MM.1S (cell line): Measurements from ENCODE around the gene TYK2.

Experiments
- DNase-seq: peaks from one replicate; pipeline ENCODE4 v3.0.0-alpha.2; 2015
- H2AFZ ChIP-seq: fragments of 300-600 bp; sonication (generic); 2 replicates; pipeline ENCODE4 v1.6.0; 2016; ENCODE audit warnings: antibody characterized with exemption, low read length
- H3F3A ChIP-seq: fragments of 300-600 bp; sonication (generic); 2 replicates; pipeline ENCODE4 v1.6.1; 2016; ENCODE audit warnings: mild to moderate bottlenecking, antibody characterized with exemption, low read length, moderate library complexity, mixed read lengths; ENCODE audit not compliant: insufficient read depth
- H3K27ac ChIP-seq: fragments of 300-600 bp; sonication (generic); 2 replicates; pipeline ENCODE4 v1.5.1; 2016; ENCODE audit warnings: mild to moderate bottlenecking, low read length
- H3K27me3 ChIP-seq: fragments of 300-600 bp; sonication (generic); replicated peaks from 2 replicates; pipeline ENCODE4 v1.6.0; 2016; ENCODE audit warnings: low read length; ENCODE audit not compliant: insufficient read depth
- H3K36me3 ChIP-seq: fragments of 300-600 bp; sonication (generic); replicated peaks from 2 replicates; pipeline ENCODE4 v1.6.1; 2016; ENCODE audit warnings: mild to moderate bottlenecking, low read length, mixed read lengths; ENCODE audit not compliant: insufficient read depth
- H3K4me1 ChIP-seq: fragments of 300-600 bp; sonication (generic); 2 replicates; pipeline ENCODE4 v1.6.1; 2016; ENCODE audit warnings: low read length, mixed read lengths
- H3K4me2 ChIP-seq: fragments of 300-600 bp; sonication (generic); 2 replicates; pipeline ENCODE4 v1.6.0; 2016; ENCODE audit warnings: low read depth, low read length
- H3K4me3 ChIP-seq: fragments of 300-600 bp; sonication (generic); 2 replicates; pipeline ENCODE4 v1.5.1; 2016; ENCODE audit warnings: low read length, mixed read lengths
- H3K79me2 ChIP-seq: fragments of 300-600 bp; sonication (generic); 2 replicates; pipeline ENCODE4 v1.6.1; 2016; ENCODE audit warnings: mixed run types, low read length, mixed read lengths
- H3K9ac ChIP-seq: fragments of 300-600 bp; sonication (generic); 2 replicates; pipeline ENCODE4 v1.6.1; 2016; ENCODE audit warnings: low read length, mixed read lengths
- H3K9me2 ChIP-seq: fragments of 300-600 bp; sonication (generic); replicated peaks from 2 replicates; pipeline ENCODE4 v1.6.1; 2016; ENCODE audit warnings: mild to moderate bottlenecking, low read length, mixed read lengths; ENCODE audit not compliant: insufficient read depth
- H3K9me3 ChIP-seq: fragments of 300-600 bp; sonication (generic); replicated peaks from 2 replicates; pipeline ENCODE4 v1.6.1; 2016; ENCODE audit warnings: mild to moderate bottlenecking, low read length, mixed read lengths; ENCODE audit not compliant: insufficient read depth
- H4K20me1 ChIP-seq: fragments of 300-600 bp; sonication (generic); 2 replicates; pipeline ENCODE4 v1.6.1; 2016; ENCODE audit warnings: mild to moderate bottlenecking, low read length, moderate library complexity, mixed read lengths; ENCODE audit not compliant: insufficient read depth
- CTCF ChIP-seq: fragments of 300-600 bp; sonication (generic); IDR thresholded peaks from 2 replicates; pipeline ENCODE4 v1.5.1; 2016; ENCODE audit warnings: antibody characterized with exemption, low read length, mixed read lengths
- EZH2 ChIP-seq: fragments of 300-600 bp; sonication (generic); optimal IDR thresholded peaks from 2 replicates; pipeline ENCODE3; 2017; ENCODE audit warnings: low read depth, mild to moderate bottlenecking, antibody characterized with exemption, low read length, mixed read lengths
- EZH2phosphoT487 ChIP-seq: fragments of 300-600 bp; sonication (generic); IDR thresholded peaks from 2 replicates; pipeline ENCODE4 v1.6.1; 2018; ENCODE audit warnings: antibody characterized with exemption, low read length

The TYK2 gene

GRCh38 chr19:10327793-10328192 lies 52.6 kb downstream of the TYK2 start:
- Histone ChIP-seq H3K27me3 (no peaks in the 10 kb centered on the region), H3K36me3 (peaks cover 12% of the 10 kb centered on the region; the same call in 1 of the 2 replicates), H3K79me2 (peaks cover 60% of the 10 kb centered on the region), H4K20me1 (no peaks in the 10 kb centered on the region), H3K4me3 (no peak overlapping the region), H3K4me1 (no peaks in the 10 kb centered on the region), H3K9me2 (no peaks in the 10 kb centered on the region), H2AFZ (no peak overlapping the region), H3K9ac (no peak overlapping the region), H3F3A (no peaks in the 10 kb centered on the region), H3K9me3 (no peaks in the 10 kb centered on the region), H3K4me2 (no peak overlapping the region), H3K27ac (no peak overlapping the region)
- no peak for DNase-seq
- TF ChIP-seq EZH2, result no peak

GRCh38 chr19:10325732-10326131 lies 54.6 kb downstream of the TYK2 start:
- H3K9me2 ChIP-seq, result no peaks in the 10 kb centered on the region
- H3K79me2 ChIP-seq, result peaks cover 41% of the 10 kb centered on the region
- TF ChIP-seq CTCF (no peak), EZH2 (no peak), EZH2phosphoT487 (no peak)
- no peak overlapping the region for H3K4me3 ChIP-seq
- H3K4me2 ChIP-seq, result no peak overlapping the region
- no peaks in the 10 kb centered on the region for H3F3A ChIP-seq
- no peaks in the 10 kb centered on the region for H3K4me1 ChIP-seq
- no peak overlapping the region for H3K9ac ChIP-seq
- H2AFZ ChIP-seq, result no peak overlapping the region
- no peak overlapping the region for H3K27ac ChIP-seq
- no peaks in the 10 kb centered on the region for H4K20me1 ChIP-seq
- H3K36me3 ChIP-seq, result peaks cover 12% of the 10 kb centered on the region; the same call in 1 of the 2 replicates
- no peaks in the 10 kb centered on the region for H3K9me3 ChIP-seq
- no peak for DNase-seq
- no peaks in the 10 kb centered on the region for H3K27me3 ChIP-seq

DNA sequence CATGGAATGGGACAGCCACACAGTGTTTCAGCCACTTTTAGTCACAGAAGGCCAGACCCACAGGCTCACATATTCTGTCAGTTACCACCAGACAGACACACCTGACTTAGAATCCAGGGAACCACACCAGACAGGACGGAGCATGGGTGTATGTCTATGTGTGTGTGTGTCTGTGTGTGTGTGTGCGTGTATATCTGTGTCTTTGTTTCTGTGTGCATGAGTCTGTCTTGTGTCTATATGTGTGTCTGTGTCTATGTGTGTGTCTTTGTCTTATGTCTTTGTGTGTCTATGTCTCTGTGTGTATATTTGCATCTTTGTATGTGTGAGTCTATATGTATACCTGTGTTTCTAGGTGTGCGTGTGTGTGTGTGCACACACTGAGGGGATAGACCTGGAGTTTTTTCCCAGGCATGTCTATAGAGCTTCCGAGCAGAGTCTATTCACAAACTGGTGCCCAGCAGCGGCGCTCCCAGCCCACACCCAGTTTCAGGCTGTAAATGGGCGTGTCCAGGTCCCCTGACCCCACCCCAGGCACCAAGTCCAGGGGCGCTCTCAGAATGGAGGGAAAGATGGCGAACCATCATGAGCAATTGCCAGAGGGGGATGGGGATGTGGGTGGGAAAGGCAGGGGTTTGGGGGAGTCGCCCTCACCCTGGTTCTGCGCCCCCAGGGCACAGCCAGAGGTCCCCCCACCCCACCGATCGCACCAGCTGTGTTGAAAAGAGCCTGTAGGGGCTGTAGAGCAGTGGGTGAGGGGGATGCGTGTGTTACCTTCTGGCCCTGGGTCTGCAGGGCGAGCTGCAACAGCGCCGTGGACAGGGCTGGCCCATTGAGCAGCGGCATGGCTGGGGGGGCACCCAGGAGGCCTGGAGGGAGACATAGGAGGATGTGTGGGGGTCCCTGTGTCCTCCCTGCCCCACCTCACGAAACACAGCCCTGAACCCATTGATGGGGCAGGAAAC lies 58.2 kb downstream of the TYK2 start:
- no peaks in the 10 kb centered on the region for H3K27me3 ChIP-seq
- H3K36me3 ChIP-seq, result no peaks in the 10 kb centered on the region
- no peaks in the 10 kb centered on the region for H3K9me3 ChIP-seq
- no peak overlapping the region for H3K9ac ChIP-seq
- TF ChIP-seq EZH2phosphoT487 (no peak), EZH2 (no peak), CTCF (no peak)
- peaks cover 5% of the 10 kb centered on the region for H3K79me2 ChIP-seq
- no peaks in the 10 kb centered on the region for H3K9me2 ChIP-seq
- no peak overlapping the region for H2AFZ ChIP-seq
- DNase-seq, result no peak
- no peaks in the 10 kb centered on the region for H3F3A ChIP-seq
- H3K4me2 ChIP-seq, result no peak overlapping the region
- no peak overlapping the region for H3K4me3 ChIP-seq
- no peaks in the 10 kb centered on the region for H3K4me1 ChIP-seq
- H3K27ac ChIP-seq, result no peak overlapping the region
- no peaks in the 10 kb centered on the region for H4K20me1 ChIP-seq

DNA sequence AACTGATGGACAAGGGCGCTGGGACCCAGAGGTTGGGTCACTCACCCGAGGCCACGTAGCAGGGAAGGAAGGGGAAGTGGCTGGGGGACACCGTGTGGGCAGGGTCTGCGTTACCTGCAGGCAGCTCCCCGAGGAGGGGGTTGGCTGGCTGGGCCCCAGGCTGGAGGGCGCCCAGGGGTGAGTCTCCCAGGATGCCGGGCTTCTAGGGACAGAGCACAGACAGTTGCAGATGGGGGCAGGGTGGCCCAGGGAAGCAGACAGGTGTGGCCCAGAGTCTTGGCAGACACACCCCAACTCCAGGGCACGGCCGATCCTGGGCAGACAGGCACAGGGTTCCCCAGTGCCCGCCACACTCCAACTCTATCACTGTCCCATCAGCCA lies 59.0 kb downstream of the TYK2 start:
- no peaks in the 10 kb centered on the region for H3F3A ChIP-seq
- no peaks in the 10 kb centered on the region for H3K9me2 ChIP-seq
- TF ChIP-seq EZH2, result no peak
- no peak for TF ChIP-seq EZH2phosphoT487
- TF ChIP-seq CTCF, result no peak
- H3K9ac ChIP-seq, result no peak overlapping the region
- H3K9me3 ChIP-seq, result no peaks in the 10 kb centered on the region
- no peak overlapping the region for H3K4me2 ChIP-seq
- H3K4me1 ChIP-seq, result no peaks in the 10 kb centered on the region
- no peak overlapping the region for H2AFZ ChIP-seq
- H3K36me3 ChIP-seq, result no peaks in the 10 kb centered on the region
- H3K27ac ChIP-seq, result no peak overlapping the region
- no peaks in the 10 kb centered on the region for H3K27me3 ChIP-seq
- no peak for DNase-seq
- H3K79me2 ChIP-seq, result 0 out of 2 replicates have a peak, but pooled peaks cover 3% of the 10 kb centered on the region
- H4K20me1 ChIP-seq, result no peaks in the 10 kb centered on the region
- H3K4me3 ChIP-seq, result no peak overlapping the region
